GM12874 (cell line): ENCODE measurements around the gene CFP.

Source experiments
- TF ChIP-seq, protein P1 (sequence below): IDR thresholded peaks from 2 replicates; pipeline ENCODE4 v1.5.1; 2011; ENCODE audit warnings: low read depth, mild to moderate bottlenecking, control low read depth, low read length, moderate library complexity; ENCODE audit not compliant: insufficient read depth

The CFP gene

GRCh38 chrX:47574547-47575301 is 55.0 kb downstream of the CFP start:
- TF ChIP-seq, protein P1, sequence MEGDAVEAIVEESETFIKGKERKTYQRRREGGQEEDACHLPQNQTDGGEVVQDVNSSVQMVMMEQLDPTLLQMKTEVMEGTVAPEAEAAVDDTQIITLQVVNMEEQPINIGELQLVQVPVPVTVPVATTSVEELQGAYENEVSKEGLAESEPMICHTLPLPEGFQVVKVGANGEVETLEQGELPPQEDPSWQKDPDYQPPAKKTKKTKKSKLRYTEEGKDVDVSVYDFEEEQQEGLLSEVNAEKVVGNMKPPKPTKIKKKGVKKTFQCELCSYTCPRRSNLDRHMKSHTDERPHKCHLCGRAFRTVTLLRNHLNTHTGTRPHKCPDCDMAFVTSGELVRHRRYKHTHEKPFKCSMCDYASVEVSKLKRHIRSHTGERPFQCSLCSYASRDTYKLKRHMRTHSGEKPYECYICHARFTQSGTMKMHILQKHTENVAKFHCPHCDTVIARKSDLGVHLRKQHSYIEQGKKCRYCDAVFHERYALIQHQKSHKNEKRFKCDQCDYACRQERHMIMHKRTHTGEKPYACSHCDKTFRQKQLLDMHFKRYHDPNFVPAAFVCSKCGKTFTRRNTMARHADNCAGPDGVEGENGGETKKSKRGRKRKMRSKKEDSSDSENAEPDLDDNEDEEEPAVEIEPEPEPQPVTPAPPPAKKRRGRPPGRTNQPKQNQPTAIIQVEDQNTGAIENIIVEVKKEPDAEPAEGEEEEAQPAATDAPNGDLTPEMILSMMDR = no peak

GRCh38 chrX:47574076-47574546 is 55.6 kb downstream of the CFP start:
- TF ChIP-seq, protein P1 = no peak

DNA sequence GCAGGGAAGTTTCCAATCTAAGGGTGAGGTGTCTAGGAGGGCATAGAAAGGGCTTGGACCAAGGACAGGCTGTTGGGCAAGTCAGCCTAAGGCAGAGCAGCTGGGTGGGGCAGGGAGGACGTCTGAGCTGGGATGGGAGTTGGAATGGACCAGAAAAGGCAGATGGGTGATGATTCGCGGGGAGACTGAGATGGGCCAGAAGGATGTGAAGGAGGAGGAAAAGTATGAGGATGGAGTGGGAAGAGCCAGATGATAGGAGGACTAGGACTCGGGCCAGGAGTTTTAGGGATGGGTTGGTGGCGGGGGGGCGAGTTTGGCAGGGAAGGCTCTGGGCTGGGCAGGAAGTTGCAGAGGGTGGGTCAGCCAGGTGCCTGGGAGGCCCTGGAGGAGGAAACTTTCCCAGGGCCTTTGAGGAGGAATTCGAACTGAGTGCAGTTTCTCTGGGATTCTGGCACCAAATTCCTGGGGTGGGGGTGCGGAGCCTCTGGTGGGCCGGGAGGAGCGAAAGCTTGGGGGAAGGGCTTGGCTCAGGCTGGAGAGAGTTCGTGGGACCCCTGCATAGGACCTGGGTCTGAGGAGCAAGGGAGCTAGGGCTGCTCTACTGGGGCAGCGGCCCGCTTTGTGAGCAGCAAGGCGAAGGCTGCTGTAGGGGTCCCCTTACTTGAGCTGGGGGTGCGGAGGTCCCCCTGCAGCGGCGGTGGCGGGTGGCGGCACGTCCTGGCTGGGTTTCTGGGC is 56.2 kb downstream of the CFP start:
- TF ChIP-seq, protein P1 = no peak
